Activated T-helper 1 cell treated with anti-CD3 and anti-CD28 coated beads, Interleukin-12 subunit alpha, Interleukin-12 subunit beta, Interleukin-2, Interleukin-4 antibody, amounts not matched to agents 30 ng/mL and 10 ng/mL and 1 ng/mL, durations not matched to agents 14 hours and 24 hours and 36 hours (primary cell): Measurements from ENCODE around the gene ZBTB40. TPM values are rescaled to one million over a fixed set of nuclear protein-coding genes. Genes with fewer than 3 reads are reported as not detected.

Experiments used
- DNase-seq: peaks from one replicate; pipeline ENCODE4 v3.0.0; 2021; ENCODE audit warnings: low spot score
- H3K27ac Mint-ChIP-seq: one replicate; pipeline ENCODE4 v1.8.0; 2021; ENCODE audit warnings: mild to moderate bottlenecking, mixed read lengths
- H3K27me3 Mint-ChIP-seq: one replicate; pipeline ENCODE4 v1.8.0; 2022; ENCODE audit warnings: mild to moderate bottlenecking, moderate library complexity, mixed read lengths; ENCODE audit not compliant: insufficient read depth
- H3K36me3 Mint-ChIP-seq: one replicate; pipeline ENCODE4 v1.8.0; 2021; ENCODE audit warnings: low read depth, mixed read lengths
- H3K4me1 Mint-ChIP-seq: one replicate; pipeline ENCODE4 v1.8.0; 2021; ENCODE audit warnings: low read depth, mixed read lengths
- H3K4me3 Mint-ChIP-seq: one replicate; pipeline ENCODE4 v1.8.0; 2021; ENCODE audit warnings: mild to moderate bottlenecking, moderate library complexity, mixed read lengths
- H3K9me3 Mint-ChIP-seq: one replicate; pipeline ENCODE4 v1.8.0; 2021; ENCODE audit warnings: mixed read lengths
- intact Hi-C: fragments of 100-400 bp; cut with micrococcal nuclease; formaldehyde crosslinking; loops from one replicate; pipeline ENCODE4 v1.15.1; 2024
- total RNA-seq: library from RNA; stranded (reverse); gene quantifications from 2 replicates; pipeline ENCODE4 v1.2.3, GENCODE V29; 2022

ZBTB40 gene
- total RNA-seq, 1 donor from 2014 or later: 19.5 TPM

DNA sequence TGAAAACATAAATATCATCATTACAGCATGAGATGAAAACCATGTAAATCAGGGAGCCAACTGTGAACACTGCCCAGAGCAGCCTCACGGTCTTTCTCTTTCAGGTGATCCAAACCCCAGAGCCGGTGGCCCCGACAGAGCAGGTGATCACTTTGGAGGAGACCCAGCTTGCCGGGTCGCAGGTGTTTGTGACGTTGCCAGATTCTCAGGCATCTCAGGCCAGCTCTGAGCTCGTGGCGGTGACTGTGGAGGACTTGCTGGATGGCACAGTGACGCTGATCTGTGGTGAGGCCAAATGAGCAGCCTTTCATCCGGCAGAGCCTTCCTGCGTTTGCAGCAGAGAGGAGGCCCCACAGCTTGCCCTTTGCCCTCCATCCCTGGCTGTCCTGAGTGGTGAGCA, 74.4 kb downstream of the ZBTB40 start:
- H3K9me3 Mint-ChIP-seq: no peaks in the 10 kb centered on the region
- no peaks in the 10 kb centered on the region for H3K4me1 Mint-ChIP-seq
- no peaks in the 10 kb centered on the region for H3K27me3 Mint-ChIP-seq
- H3K27ac Mint-ChIP-seq: no peak overlapping the region
- no peak overlapping the region for H3K4me3 Mint-ChIP-seq
- intact Hi-C loops: no loop called here
- no peak for DNase-seq
- H3K36me3 Mint-ChIP-seq: peaks cover 24% of the 10 kb centered on the region

DNA sequence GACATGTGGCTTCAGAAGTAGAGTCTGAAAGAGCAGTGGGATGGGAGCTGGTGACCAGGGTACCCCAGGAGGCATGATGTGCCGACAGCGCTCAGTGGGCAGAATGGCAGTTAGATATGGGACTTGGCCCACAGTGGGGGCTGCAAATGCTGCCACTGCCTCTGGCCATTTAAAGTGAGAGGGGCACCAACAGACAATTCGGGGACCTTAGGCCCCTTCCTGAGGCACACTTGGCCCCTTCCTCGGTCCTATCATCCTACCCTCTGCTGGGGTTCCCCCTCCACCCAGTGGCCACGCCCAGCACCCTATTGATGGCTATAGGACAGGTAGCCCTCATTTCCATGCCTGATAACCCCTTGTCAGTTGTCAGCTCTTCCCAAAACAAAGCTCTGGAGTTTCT, 75.0 kb downstream of the ZBTB40 start:
- H3K9me3 Mint-ChIP-seq: no peaks in the 10 kb centered on the region
- no peak for DNase-seq
- H3K36me3 Mint-ChIP-seq: peaks cover 19% of the 10 kb centered on the region
- H3K27me3 Mint-ChIP-seq: no peaks in the 10 kb centered on the region
- no peaks in the 10 kb centered on the region for H3K4me1 Mint-ChIP-seq
- no peak overlapping the region for H3K4me3 Mint-ChIP-seq
- H3K27ac Mint-ChIP-seq: no peak overlapping the region
- intact Hi-C loops: no loop called here

- Mint-ChIP-seq H3K36me3 (peaks cover 19% of the 10 kb centered on the region), H3K27ac (no peak overlapping the region), H3K4me1 (no peaks in the 10 kb centered on the region), H3K27me3 (no peaks in the 10 kb centered on the region), H3K9me3 (no peaks in the 10 kb centered on the region), H3K4me3 (no peak overlapping the region)
- no peak for DNase-seq
- intact Hi-C loops: no loop called here
Observed at GRCh38 chr1:22527122-22527521, 75.5 kb downstream of the ZBTB40 start.

DNA sequence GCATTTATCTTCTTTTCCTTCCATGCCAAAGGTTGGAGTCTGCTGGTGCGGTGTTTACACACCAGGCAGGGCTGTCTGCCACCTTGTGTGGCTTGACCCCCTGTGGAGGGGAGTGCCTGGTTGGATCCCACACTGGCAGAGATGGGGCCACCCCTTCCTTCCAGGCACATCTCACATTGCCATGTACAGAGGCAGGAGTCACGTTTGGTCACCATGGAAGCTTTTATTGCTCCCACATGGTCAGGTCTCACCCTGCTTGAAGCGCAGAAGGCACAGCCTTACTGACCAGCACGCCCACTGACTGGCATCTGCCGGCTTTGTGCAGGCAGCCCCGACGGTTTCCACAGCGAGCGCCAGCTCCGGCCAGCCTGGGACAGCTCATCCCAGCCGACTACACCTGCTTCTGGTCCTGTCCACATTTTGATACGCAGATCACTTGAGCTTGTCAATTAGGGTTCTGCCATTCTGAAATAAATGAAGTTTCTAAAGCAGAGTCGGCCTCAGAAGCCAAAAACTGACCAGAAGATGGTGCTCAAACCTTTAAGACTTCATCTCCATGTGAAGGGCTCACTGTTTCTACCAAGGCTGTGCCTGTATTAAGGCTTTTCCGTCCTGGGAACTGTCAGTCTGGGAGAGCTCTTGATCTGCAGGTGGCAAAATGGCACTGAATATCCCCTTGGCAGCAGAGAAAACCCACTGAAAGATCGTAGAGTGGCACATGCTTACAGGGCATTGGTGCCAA, 76.1 kb downstream of the ZBTB40 start:
- H3K27ac Mint-ChIP-seq: no peak overlapping the region
- no peaks in the 10 kb centered on the region for H3K4me1 Mint-ChIP-seq
- no peak overlapping the region for H3K4me3 Mint-ChIP-seq
- H3K9me3 Mint-ChIP-seq: no peaks in the 10 kb centered on the region
- no peak for DNase-seq
- H3K36me3 Mint-ChIP-seq: peaks cover 19% of the 10 kb centered on the region
- no peaks in the 10 kb centered on the region for H3K27me3 Mint-ChIP-seq
- intact Hi-C loops: no loop called here

GRCh38 chr1:22528451-22528850, 76.8 kb downstream of the ZBTB40 start:
- intact Hi-C loops: no loop called here
- no peak for DNase-seq
- H3K4me3 Mint-ChIP-seq: no peak overlapping the region
- no peak overlapping the region for H3K27ac Mint-ChIP-seq
- H3K9me3 Mint-ChIP-seq: no peaks in the 10 kb centered on the region
- no peaks in the 10 kb centered on the region for H3K27me3 Mint-ChIP-seq
- no peaks in the 10 kb centered on the region for H3K4me1 Mint-ChIP-seq
- peaks cover 19% of the 10 kb centered on the region for H3K36me3 Mint-ChIP-seq

- intact Hi-C loops: no loop called here
- H3K36me3 Mint-ChIP-seq: peaks cover 8% of the 10 kb centered on the region
- no peak overlapping the region for H3K4me3 Mint-ChIP-seq
Observed at GRCh38 chr1:22529901-22530621, 78.4 kb downstream of the ZBTB40 start.

GRCh38 chr1:22530715-22531114, 79.1 kb downstream of the ZBTB40 start:
- Mint-ChIP-seq H3K4me3 (no peak overlapping the region), H3K27ac (no peak overlapping the region), H3K27me3 (no peaks in the 10 kb centered on the region), H3K36me3 (peaks cover 3% of the 10 kb centered on the region), H3K9me3 (no peaks in the 10 kb centered on the region), H3K4me1 (no peaks in the 10 kb centered on the region)
- intact Hi-C loops: no loop called here
- no peak for DNase-seq

More at GRCh38 chr1:22529901-22530621, 78.4 kb downstream of the ZBTB40 start:
- Mint-ChIP-seq H3K4me1 (no peaks in the 10 kb centered on the region), H3K9me3 (no peaks in the 10 kb centered on the region), H3K27ac (peak overlapping the region; percentile 30), H3K27me3 (no peaks in the 10 kb centered on the region)
- no peak for DNase-seq

GRCh38 chr1:22531251-22531650, 79.6 kb downstream of the ZBTB40 start:
- H3K4me3 Mint-ChIP-seq: no peak overlapping the region
- intact Hi-C loops: no loop called here
- no peaks in the 10 kb centered on the region for H3K9me3 Mint-ChIP-seq
- H3K27ac Mint-ChIP-seq: no peak overlapping the region
- H3K36me3 Mint-ChIP-seq: peaks cover 3% of the 10 kb centered on the region
- DNase-seq: no peak
- no peaks in the 10 kb centered on the region for H3K27me3 Mint-ChIP-seq
- H3K4me1 Mint-ChIP-seq: no peaks in the 10 kb centered on the region

- Mint-ChIP-seq H3K27ac (no peak overlapping the region), H3K9me3 (no peaks in the 10 kb centered on the region), H3K27me3 (no peaks in the 10 kb centered on the region), H3K4me1 (no peaks in the 10 kb centered on the region), H3K36me3 (no peaks in the 10 kb centered on the region), H3K4me3 (no peak overlapping the region)
- no peak for DNase-seq
- intact Hi-C loops: no loop called here
Observed at GRCh38 chr1:22533244-22533895, 81.7 kb downstream of the ZBTB40 start.

DNA sequence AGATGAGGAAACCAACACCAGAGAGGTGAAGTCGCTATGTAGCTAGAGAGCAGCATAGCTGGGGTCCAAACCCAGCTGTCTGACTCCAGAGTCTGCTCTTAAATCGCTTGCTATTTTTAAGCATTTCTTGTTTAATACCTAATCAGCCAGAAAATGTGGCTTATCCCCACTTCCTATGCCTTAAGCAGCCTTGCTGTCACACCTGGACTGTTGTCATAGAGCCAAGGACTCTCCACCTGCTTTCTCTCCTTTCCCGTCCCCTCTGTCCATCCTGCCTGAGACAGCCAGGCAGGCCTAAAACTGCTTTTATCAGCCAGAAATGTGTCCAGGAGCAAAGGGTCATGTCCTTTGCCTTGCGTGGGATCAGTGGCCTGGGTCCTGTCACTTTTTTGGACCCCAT, 83.3 kb downstream of the ZBTB40 start:
- Mint-ChIP-seq H3K4me1 (peaks cover 5% of the 10 kb centered on the region), H3K27ac (no peak overlapping the region), H3K4me3 (no peak overlapping the region), H3K9me3 (no peaks in the 10 kb centered on the region), H3K36me3 (no peaks in the 10 kb centered on the region), H3K27me3 (no peaks in the 10 kb centered on the region)
- intact Hi-C loops: no loop called here
- no peak for DNase-seq

- Mint-ChIP-seq H3K4me1 (peaks cover 5% of the 10 kb centered on the region), H3K9me3 (no peaks in the 10 kb centered on the region), H3K4me3 (no peak overlapping the region), H3K36me3 (no peaks in the 10 kb centered on the region), H3K27ac (no peak overlapping the region), H3K27me3 (peaks cover under 1% of the 10 kb centered on the region)
- intact Hi-C loops: no loop called here
- DNase-seq: no peak
Observed at GRCh38 chr1:22535399-22535798, 83.7 kb downstream of the ZBTB40 start.

GRCh38 chr1:22536506-22536905, 84.9 kb downstream of the ZBTB40 start:
- Mint-ChIP-seq H3K36me3 (no peaks in the 10 kb centered on the region), H3K27me3 (peaks cover 1% of the 10 kb centered on the region), H3K4me1 (peaks cover 5% of the 10 kb centered on the region), H3K27ac (no peak overlapping the region), H3K9me3 (no peaks in the 10 kb centered on the region), H3K4me3 (no peak overlapping the region)
- DNase-seq: no peak
- intact Hi-C loops: no loop called here

- Mint-ChIP-seq H3K27ac (no peak overlapping the region), H3K27me3 (peaks cover 1% of the 10 kb centered on the region), H3K9me3 (no peaks in the 10 kb centered on the region), H3K4me3 (no peak overlapping the region), H3K36me3 (no peaks in the 10 kb centered on the region), H3K4me1 (peaks cover 5% of the 10 kb centered on the region)
- no peak for DNase-seq
- intact Hi-C loops: no loop called here
Observed at GRCh38 chr1:22537441-22538139, 85.9 kb downstream of the ZBTB40 start.
